GM19240 (cell line): ENCODE measurements around the gene KANSL1.

Experiments used
- DNase-seq: peaks from one replicate; pipeline ENCODE4 v3.0.0; 2011; ENCODE audit warnings: low spot score; ENCODE audit not compliant: insufficient read length

The KANSL1 gene

GRCh38 chr17:46002973-46003316 lies 190.3 kb downstream of the KANSL1 start:
- DNase-seq, result no peak

DNA sequence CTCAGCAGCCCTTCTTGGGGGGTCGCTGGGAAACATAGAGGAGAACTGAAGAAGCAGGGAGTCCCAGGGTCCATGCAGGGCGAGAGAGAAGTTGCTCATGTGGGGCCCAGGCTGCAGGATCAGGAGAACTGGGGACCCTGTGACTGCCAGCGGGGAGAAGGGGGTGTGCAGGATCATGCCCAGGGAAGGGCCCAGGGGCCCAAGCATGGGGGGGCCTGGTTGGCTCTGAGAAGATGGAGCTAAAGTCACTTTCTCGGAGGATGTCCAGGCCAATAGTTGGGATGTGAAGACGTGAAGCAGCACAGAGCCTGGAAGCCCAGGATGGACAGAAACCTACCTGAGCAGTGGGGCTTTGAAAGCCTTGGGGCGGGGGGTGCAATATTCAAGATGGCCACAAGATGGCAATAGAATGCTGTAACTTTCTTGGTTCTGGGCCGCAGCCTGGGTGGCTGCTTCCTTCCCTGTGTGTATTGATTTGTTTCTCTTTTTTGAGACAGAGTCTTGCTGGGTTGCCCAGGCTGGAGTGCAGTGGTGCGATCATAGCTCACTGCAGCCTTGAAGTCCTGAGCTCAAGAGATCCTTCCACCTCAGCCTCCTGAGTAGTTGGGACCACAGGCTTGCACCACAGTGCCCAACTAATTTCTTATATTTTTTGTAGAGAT lies 190.8 kb downstream of the KANSL1 start:
- peak; percentile 63 for DNase-seq

GRCh38 chr17:46001390-46002310 lies 191.6 kb downstream of the KANSL1 start:
- no peak for DNase-seq

GRCh38 chr17:46000757-46001156 lies 192.5 kb downstream of the KANSL1 start:
- DNase-seq, result no peak

GRCh38 chr17:46000292-46000691 lies 192.9 kb downstream of the KANSL1 start:
- DNase-seq, result no peak

DNA sequence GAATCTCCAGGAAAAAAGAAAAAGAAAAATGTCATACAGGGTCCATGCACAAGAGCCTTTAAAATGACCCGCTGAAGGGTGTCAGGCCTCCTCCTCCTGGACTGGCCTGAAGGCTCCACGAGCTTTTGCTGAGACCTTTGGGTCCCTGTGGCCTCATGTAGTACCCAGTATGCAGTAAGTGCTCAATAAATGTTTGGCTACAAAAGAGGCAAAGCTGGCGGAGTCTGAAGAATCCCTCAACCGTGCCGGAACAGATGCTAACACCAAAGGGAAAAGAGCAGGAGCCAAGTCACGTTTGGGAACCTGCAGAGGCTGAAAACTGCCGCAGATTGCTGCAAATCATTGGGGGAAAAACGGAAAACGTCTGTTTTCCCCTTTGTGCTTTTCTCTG lies 193.3 kb downstream of the KANSL1 start:
- DNase-seq, result no peak

- DNase-seq, result no peak
These were observed 194.0 kb downstream of the KANSL1 start, which contains the start of gene STH for GRCh38 chr17:45998987-45999899. Gene STH, plus strand, starts transcription at chr17:45999250. Its CDS starts 30 bp downstream, at chr17:45999280.

- no peak for DNase-seq
These were observed 195.6 kb downstream of the KANSL1 start for GRCh38 chr17:45997624-45998023.

- DNase-seq, result no peak
These were observed 196.1 kb downstream of the KANSL1 start for GRCh38 chr17:45997166-45997565.

- DNase-seq, result no peak
These were observed 196.8 kb downstream of the KANSL1 start for GRCh38 chr17:45996282-45996937.

- no peak for DNase-seq
These were observed 197.5 kb downstream of the KANSL1 start for GRCh38 chr17:45995627-45996270.

- no peak for DNase-seq
These were observed 198.2 kb downstream of the KANSL1 start for GRCh38 chr17:45994987-45995386.

- no peak for DNase-seq
These were observed 199.1 kb downstream of the KANSL1 start for GRCh38 chr17:45993962-45994627.

GRCh38 chr17:45992904-45993303 lies 200.3 kb downstream of the KANSL1 start:
- no peak for DNase-seq

GRCh38 chr17:45992175-45992574 lies 201.1 kb downstream of the KANSL1 start:
- DNase-seq, result no peak

- no peak for DNase-seq
These were observed 201.9 kb downstream of the KANSL1 start for GRCh38 chr17:45991341-45991740.

GRCh38 chr17:45990886-45991285 lies 202.3 kb downstream of the KANSL1 start:
- no peak for DNase-seq

DNA sequence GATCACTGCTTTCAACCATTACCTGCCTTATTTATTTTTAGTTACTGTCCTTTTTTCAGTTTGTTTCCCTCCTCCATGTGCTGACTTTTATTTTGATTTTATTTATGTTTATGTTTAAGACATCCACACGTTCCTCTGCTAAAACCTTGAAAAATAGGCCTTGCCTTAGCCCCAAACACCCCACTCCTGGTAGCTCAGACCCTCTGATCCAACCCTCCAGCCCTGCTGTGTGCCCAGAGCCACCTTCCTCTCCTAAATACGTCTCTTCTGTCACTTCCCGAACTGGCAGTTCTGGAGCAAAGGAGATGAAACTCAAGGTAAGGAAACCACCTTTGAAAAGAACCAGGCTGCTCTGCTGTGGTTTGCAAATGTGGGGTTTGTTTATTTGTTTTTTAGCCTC lies 203.5 kb downstream of the KANSL1 start:
- no peak for DNase-seq

GRCh38 chr17:45987706-45988105 lies 205.5 kb downstream of the KANSL1 start:
- DNase-seq, result no peak

- DNase-seq, result no peak
These were observed 207.2 kb downstream of the KANSL1 start for GRCh38 chr17:45986056-45986455.
